ENCODE data around the gene MINDY1. TPM values are rescaled to one million over a fixed set of nuclear protein-coding genes. Genes with fewer than 3 reads are reported as not detected.

The MINDY1 gene
- total RNA-seq, 4 donors from 2014 or later: 50.9 to 103 (median 90.4) TPM

GRCh38 chr1:151013518-151013917, 6.8 kb upstream of the MINDY1 start:
- Histone ChIP-seq H3K36me3 (peaks cover 0 to 8% of the 10 kb centered on the region in 2 donors), H3K27ac (peak overlapping the region; percentile 94 to 98 (median 96)), H3K9me3 (no peaks in the 10 kb centered on the region), H3K4me1 (peaks cover 48 to 49% of the 10 kb centered on the region in 2 donors), H3K4me3 (replicated peaks in 1 of 3) (no peak overlapping the region), H3K27me3 (no peaks in the 10 kb centered on the region)
- peak; percentile 84 for DNase-seq
- intact Hi-C loops (cut with DNase I): no loop called here
- TF ChIP-seq CTCF (IDR thresholded peaks at IDR 0.05): no peak
- peak in 1 of 2 donors; percentile 90 for TF ChIP-seq POLR2A (IDR thresholded peaks at IDR 0.05)
- 31 to 37% methylated on average over 2 of the region's 2 CpGs for WGBS, 2 donors

GRCh38 chr1:151012684-151013471, 6.2 kb upstream of the MINDY1 start:
- peak; percentile 44 to 60 for DNase-seq
- Histone ChIP-seq H3K27me3 (no peaks in the 10 kb centered on the region), H3K27ac (peak overlapping the region; percentile 94 to 98 (median 96)), H3K9me3 (no peaks in the 10 kb centered on the region), H3K4me3 (replicated peaks in 1 of 3) (no peak overlapping the region), H3K4me1 (peaks cover 49% of the 10 kb centered on the region in 2 donors), H3K36me3 (peaks cover 0 to 3% of the 10 kb centered on the region in 2 donors)
- 76% methylated on average over 14 of the region's 14 CpGs for WGBS, 2 donors
- intact Hi-C loops (cut with DNase I): no loop called here
- TF ChIP-seq CTCF (IDR thresholded peaks at IDR 0.05) (no peak), POLR2A (IDR thresholded peaks at IDR 0.05) (no peak)

DNA sequence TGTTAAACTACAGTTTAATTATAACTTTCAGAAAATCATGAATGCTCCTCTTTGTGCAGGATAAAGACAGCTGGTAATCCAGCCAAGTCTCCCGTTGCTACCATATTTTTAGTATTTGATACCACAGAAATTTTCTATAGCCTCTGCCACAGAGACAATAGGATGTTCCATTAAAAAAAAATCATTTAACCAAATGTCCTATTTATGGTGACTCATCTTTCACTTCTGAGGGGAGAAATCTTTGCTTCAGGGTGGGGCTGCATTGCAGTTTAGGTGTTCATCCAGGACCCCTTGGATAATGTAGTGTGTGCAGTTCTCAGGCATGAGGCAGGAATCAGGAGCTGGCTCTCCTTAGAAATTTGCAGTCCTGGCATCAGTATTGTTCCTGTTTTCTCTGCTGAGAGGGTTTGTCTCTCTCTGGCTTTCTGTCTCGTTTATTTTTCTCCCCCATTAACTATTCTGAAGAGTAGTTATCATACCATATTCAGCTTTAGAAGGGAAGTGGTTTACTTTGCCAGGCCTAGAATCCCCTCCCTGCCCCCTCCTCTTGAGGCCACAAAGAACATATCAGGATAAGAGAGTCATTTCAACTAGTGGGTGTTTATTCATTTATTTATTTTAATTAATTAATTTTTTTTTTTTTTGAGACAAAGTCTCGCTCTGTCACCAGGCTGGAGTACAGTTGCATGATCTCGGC, 4.6 kb upstream of the MINDY1 start:
- H3K4me3 ChIP-seq (replicated peaks in 1 of 3): no peak overlapping the region
- 24 to 31% methylated on average over 4 of the region's 4 CpGs for WGBS, 2 donors
- no peaks in the 10 kb centered on the region for H3K36me3 ChIP-seq
- peak; percentile 86 to 91 for DNase-seq
- peaks cover 59 to 60% of the 10 kb centered on the region in 2 donors for H3K4me1 ChIP-seq
- peak overlapping the region; percentile 94 to 98 (median 96) for H3K27ac ChIP-seq
- no peak for TF ChIP-seq CTCF (IDR thresholded peaks at IDR 0.05)
- peak in 1 of 2 donors; percentile 69 for TF ChIP-seq POLR2A (IDR thresholded peaks at IDR 0.05)
- H3K9me3 ChIP-seq: no peaks in the 10 kb centered on the region
- no peaks in the 10 kb centered on the region for H3K27me3 ChIP-seq
- intact Hi-C loops (cut with DNase I): no loop called here

- TF ChIP-seq CTCF (IDR thresholded peaks at IDR 0.05) (no peak), POLR2A (IDR thresholded peaks at IDR 0.05) (no peak)
- peak overlapping the region; percentile 92 to 98 (median 96) for H3K27ac ChIP-seq
- intact Hi-C loops (cut with DNase I): no loop called here
- WGBS, 2 donors: 84 to 87% methylated on average over 3 of the region's 3 CpGs
- H3K9me3 ChIP-seq: no peaks in the 10 kb centered on the region
- H3K36me3 ChIP-seq: no peaks in the 10 kb centered on the region
- H3K4me1 ChIP-seq: peaks cover 59 to 60% of the 10 kb centered on the region in 2 donors
- H3K4me3 ChIP-seq (replicated peaks in 1 of 3): no peak overlapping the region
- DNase-seq: no peak
- no peaks in the 10 kb centered on the region for H3K27me3 ChIP-seq
These were observed 3.6 kb upstream of the MINDY1 start for GRCh38 chr1:151010346-151010726.

Data from thyroid gland (tissue), 4 donors.